Activated T-cell treated with anti-CD3 and anti-CD28 coated beads, Interleukin-2, amount 50 U/mL, for 4 hours (primary cell): ENCODE data around the gene MFN2. TPM values are rescaled to one million over a fixed set of nuclear protein-coding genes. Genes with fewer than 3 reads are reported as not detected.
A peak's percentile ranks its signal among the peaks of the same experiment; 100 is the strongest.

ENCODE experiments used
- ATAC-seq, 2 donors: fragments of 200-7000 bp; cut with Tn5 transposase; one replicate each; pipeline ENCODE4 v1.10.0; 2021
- DNase-seq: peaks from one replicate; pipeline ENCODE4 v3.0.0-alpha.2; 2020
- H3K27me3 Mint-ChIP-seq: one replicate; pipeline ENCODE4 v1.8.0; 2021; ENCODE audit warnings: low read depth, mixed read lengths
- H3K36me3 Mint-ChIP-seq: one replicate; pipeline ENCODE4 v1.8.0; 2022; ENCODE audit warnings: mixed read lengths; ENCODE audit not compliant: insufficient read depth
- H3K4me1 Mint-ChIP-seq: one replicate; pipeline ENCODE4 v1.8.0; 2021; ENCODE audit warnings: low read depth, mixed read lengths
- H3K4me3 Mint-ChIP-seq: one replicate; pipeline ENCODE4 v1.8.0; 2021; ENCODE audit warnings: mild to moderate bottlenecking, moderate library complexity, mixed read lengths
- H3K9me3 Mint-ChIP-seq: one replicate; pipeline ENCODE4 v1.8.0; 2021; ENCODE audit warnings: mixed read lengths
- total RNA-seq, 3 donors: library from RNA; stranded (reverse); gene quantifications; one replicate each; pipeline ENCODE4 v1.2.1, GENCODE V29; 2021

Gene MFN2
- total RNA-seq, 3 donors from 2014 or later = 96.2 to 105 (median 96.7) TPM

- DNase-seq = no peak
- no peak for ATAC-seq
- Mint-ChIP-seq H3K36me3 (peaks cover 14% of the 10 kb centered on the region), H3K27me3 (no peaks in the 10 kb centered on the region), H3K9me3 (no peaks in the 10 kb centered on the region), H3K4me3 (peak overlapping the region; percentile 89), H3K4me1 (peaks cover 32% of the 10 kb centered on the region)
Measured at GRCh38 chr1:11979028-11979850, 1.0 kb upstream of the MFN2 start.

- Mint-ChIP-seq H3K27me3 (no peaks in the 10 kb centered on the region), H3K4me3 (peak overlapping the region; percentile 89), H3K4me1 (peaks cover 36% of the 10 kb centered on the region), H3K36me3 (peaks cover 24% of the 10 kb centered on the region), H3K9me3 (no peaks in the 10 kb centered on the region)
- ATAC-seq (no peak), DNase-seq (no peak)
Measured at GRCh38 chr1:11980676-11980972, 380 bp downstream of the MFN2 start.

- ATAC-seq = no peak
- Mint-ChIP-seq H3K27me3 (no peaks in the 10 kb centered on the region), H3K4me1 (peaks cover 40% of the 10 kb centered on the region), H3K36me3 (peaks cover 30% of the 10 kb centered on the region), H3K9me3 (no peaks in the 10 kb centered on the region), H3K4me3 (peak overlapping the region; percentile 89)
- no peak for DNase-seq
Measured at GRCh38 chr1:11981378-11982009, 1.2 kb downstream of the MFN2 start.

GRCh38 chr1:11982010-11982392 is 1.8 kb downstream of the MFN2 start:
- ATAC-seq (no peak), DNase-seq (no peak)
- peaks cover 30% of the 10 kb centered on the region for H3K36me3 Mint-ChIP-seq
- peak overlapping the region; percentile 89 for H3K4me3 Mint-ChIP-seq
- H3K4me1 Mint-ChIP-seq = peaks cover 40% of the 10 kb centered on the region
- no peaks in the 10 kb centered on the region for H3K9me3 Mint-ChIP-seq
- no peaks in the 10 kb centered on the region for H3K27me3 Mint-ChIP-seq

GRCh38 chr1:11984121-11984520 is 3.9 kb downstream of the MFN2 start:
- ATAC-seq (no peak), DNase-seq (no peak)
- Mint-ChIP-seq H3K4me3 (no peak overlapping the region), H3K27me3 (no peaks in the 10 kb centered on the region), H3K36me3 (peaks cover 35% of the 10 kb centered on the region), H3K4me1 (peaks cover 40% of the 10 kb centered on the region), H3K9me3 (no peaks in the 10 kb centered on the region)

GRCh38 chr1:11984576-11984975 is 4.3 kb downstream of the MFN2 start:
- no peak for ATAC-seq
- Mint-ChIP-seq H3K27me3 (no peaks in the 10 kb centered on the region), H3K36me3 (peaks cover 37% of the 10 kb centered on the region), H3K4me1 (peaks cover 37% of the 10 kb centered on the region), H3K4me3 (no peak overlapping the region), H3K9me3 (no peaks in the 10 kb centered on the region)
- DNase-seq = no peak

GRCh38 chr1:11985171-11985570 is 4.9 kb downstream of the MFN2 start:
- no peak for DNase-seq
- Mint-ChIP-seq H3K36me3 (peaks cover 41% of the 10 kb centered on the region), H3K4me1 (peaks cover 37% of the 10 kb centered on the region), H3K4me3 (no peak overlapping the region), H3K27me3 (no peaks in the 10 kb centered on the region), H3K9me3 (no peaks in the 10 kb centered on the region)
- ATAC-seq = no peak

GRCh38 chr1:11985851-11986250 is 5.6 kb downstream of the MFN2 start:
- H3K36me3 Mint-ChIP-seq = peaks cover 46% of the 10 kb centered on the region
- H3K4me3 Mint-ChIP-seq = no peak overlapping the region
- H3K9me3 Mint-ChIP-seq = no peaks in the 10 kb centered on the region
- peaks cover 36% of the 10 kb centered on the region for H3K4me1 Mint-ChIP-seq
- no peaks in the 10 kb centered on the region for H3K27me3 Mint-ChIP-seq
- DNase-seq (no peak), ATAC-seq (no peak)

GRCh38 chr1:11989669-11990068 is 9.4 kb downstream of the MFN2 start:
- Mint-ChIP-seq H3K27me3 (no peaks in the 10 kb centered on the region), H3K4me3 (no peak overlapping the region), H3K4me1 (peaks cover 8% of the 10 kb centered on the region), H3K9me3 (no peaks in the 10 kb centered on the region), H3K36me3 (peaks cover 35% of the 10 kb centered on the region)
- ATAC-seq (no peak), DNase-seq (no peak)

- no peak for ATAC-seq
- H3K9me3 Mint-ChIP-seq = no peaks in the 10 kb centered on the region
- H3K4me1 Mint-ChIP-seq = peaks cover 8% of the 10 kb centered on the region
- no peaks in the 10 kb centered on the region for H3K27me3 Mint-ChIP-seq
- DNase-seq = no peak
- peaks cover 31% of the 10 kb centered on the region for H3K36me3 Mint-ChIP-seq
- no peak overlapping the region for H3K4me3 Mint-ChIP-seq
Measured at GRCh38 chr1:11990303-11991032, 10.2 kb downstream of the MFN2 start.

GRCh38 chr1:11991969-11992676 is 11.9 kb downstream of the MFN2 start:
- Mint-ChIP-seq H3K4me3 (no peak overlapping the region), H3K9me3 (no peaks in the 10 kb centered on the region), H3K27me3 (no peaks in the 10 kb centered on the region), H3K4me1 (peaks cover 4% of the 10 kb centered on the region), H3K36me3 (peaks cover 38% of the 10 kb centered on the region)
- no peak for DNase-seq
- ATAC-seq = no peak

GRCh38 chr1:11997081-11997850 is 17.0 kb downstream of the MFN2 start:
- Mint-ChIP-seq H3K9me3 (no peaks in the 10 kb centered on the region), H3K4me1 (no peaks in the 10 kb centered on the region), H3K4me3 (no peak overlapping the region), H3K27me3 (no peaks in the 10 kb centered on the region), H3K36me3 (peaks cover 35% of the 10 kb centered on the region)
- ATAC-seq = no peak
- DNase-seq = no peak

- DNase-seq (no peak), ATAC-seq (no peak)
- peaks cover 43% of the 10 kb centered on the region for H3K36me3 Mint-ChIP-seq
- H3K4me1 Mint-ChIP-seq = no peaks in the 10 kb centered on the region
- H3K9me3 Mint-ChIP-seq = no peaks in the 10 kb centered on the region
- H3K27me3 Mint-ChIP-seq = no peaks in the 10 kb centered on the region
- no peak overlapping the region for H3K4me3 Mint-ChIP-seq
Measured at GRCh38 chr1:11998636-11999035, 18.4 kb downstream of the MFN2 start.

GRCh38 chr1:11999236-11999635 is 19.0 kb downstream of the MFN2 start:
- no peaks in the 10 kb centered on the region for H3K9me3 Mint-ChIP-seq
- peaks cover 46% of the 10 kb centered on the region for H3K36me3 Mint-ChIP-seq
- H3K4me3 Mint-ChIP-seq = no peak overlapping the region
- H3K4me1 Mint-ChIP-seq = no peaks in the 10 kb centered on the region
- DNase-seq (no peak), ATAC-seq (no peak)
- H3K27me3 Mint-ChIP-seq = no peaks in the 10 kb centered on the region
